ENCODE results near the gene ANKRD52.

The ANKRD52 gene

DNA sequence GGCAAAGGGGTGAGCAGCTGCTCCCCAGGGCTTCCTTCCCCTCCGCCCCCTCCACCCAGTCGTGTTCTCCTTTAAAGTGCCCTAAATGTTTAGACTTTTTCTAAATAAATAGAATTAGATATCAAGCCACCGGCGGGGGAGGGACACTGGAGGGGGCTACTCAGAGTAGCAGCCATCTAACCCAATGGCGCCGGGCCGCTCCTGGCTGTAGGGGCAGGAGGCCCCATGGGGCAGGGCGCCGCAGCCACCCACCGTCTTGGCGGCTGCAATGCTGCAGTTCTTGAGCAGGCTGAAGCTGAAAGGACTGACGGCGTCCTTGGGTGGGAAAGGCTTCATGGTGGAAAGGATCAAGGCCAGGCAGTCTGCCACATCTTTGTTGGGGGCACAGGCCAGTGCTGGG, 15.2 kb downstream of the ANKRD52 start:
- TF ChIP-seq, protein P1, sequence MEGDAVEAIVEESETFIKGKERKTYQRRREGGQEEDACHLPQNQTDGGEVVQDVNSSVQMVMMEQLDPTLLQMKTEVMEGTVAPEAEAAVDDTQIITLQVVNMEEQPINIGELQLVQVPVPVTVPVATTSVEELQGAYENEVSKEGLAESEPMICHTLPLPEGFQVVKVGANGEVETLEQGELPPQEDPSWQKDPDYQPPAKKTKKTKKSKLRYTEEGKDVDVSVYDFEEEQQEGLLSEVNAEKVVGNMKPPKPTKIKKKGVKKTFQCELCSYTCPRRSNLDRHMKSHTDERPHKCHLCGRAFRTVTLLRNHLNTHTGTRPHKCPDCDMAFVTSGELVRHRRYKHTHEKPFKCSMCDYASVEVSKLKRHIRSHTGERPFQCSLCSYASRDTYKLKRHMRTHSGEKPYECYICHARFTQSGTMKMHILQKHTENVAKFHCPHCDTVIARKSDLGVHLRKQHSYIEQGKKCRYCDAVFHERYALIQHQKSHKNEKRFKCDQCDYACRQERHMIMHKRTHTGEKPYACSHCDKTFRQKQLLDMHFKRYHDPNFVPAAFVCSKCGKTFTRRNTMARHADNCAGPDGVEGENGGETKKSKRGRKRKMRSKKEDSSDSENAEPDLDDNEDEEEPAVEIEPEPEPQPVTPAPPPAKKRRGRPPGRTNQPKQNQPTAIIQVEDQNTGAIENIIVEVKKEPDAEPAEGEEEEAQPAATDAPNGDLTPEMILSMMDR (IDR thresholded peaks at IDR 0.05; ENCODE audit: control insufficient read depth, insufficient read depth, low read depth, low read length, missing control alignments): no peak
- no peak overlapping the region for H3K4me3 ChIP-seq (ENCODE audit: control insufficient read depth, low read depth, low read length)
- DNase-seq (ENCODE audit: low read depth): no peak

DNA sequence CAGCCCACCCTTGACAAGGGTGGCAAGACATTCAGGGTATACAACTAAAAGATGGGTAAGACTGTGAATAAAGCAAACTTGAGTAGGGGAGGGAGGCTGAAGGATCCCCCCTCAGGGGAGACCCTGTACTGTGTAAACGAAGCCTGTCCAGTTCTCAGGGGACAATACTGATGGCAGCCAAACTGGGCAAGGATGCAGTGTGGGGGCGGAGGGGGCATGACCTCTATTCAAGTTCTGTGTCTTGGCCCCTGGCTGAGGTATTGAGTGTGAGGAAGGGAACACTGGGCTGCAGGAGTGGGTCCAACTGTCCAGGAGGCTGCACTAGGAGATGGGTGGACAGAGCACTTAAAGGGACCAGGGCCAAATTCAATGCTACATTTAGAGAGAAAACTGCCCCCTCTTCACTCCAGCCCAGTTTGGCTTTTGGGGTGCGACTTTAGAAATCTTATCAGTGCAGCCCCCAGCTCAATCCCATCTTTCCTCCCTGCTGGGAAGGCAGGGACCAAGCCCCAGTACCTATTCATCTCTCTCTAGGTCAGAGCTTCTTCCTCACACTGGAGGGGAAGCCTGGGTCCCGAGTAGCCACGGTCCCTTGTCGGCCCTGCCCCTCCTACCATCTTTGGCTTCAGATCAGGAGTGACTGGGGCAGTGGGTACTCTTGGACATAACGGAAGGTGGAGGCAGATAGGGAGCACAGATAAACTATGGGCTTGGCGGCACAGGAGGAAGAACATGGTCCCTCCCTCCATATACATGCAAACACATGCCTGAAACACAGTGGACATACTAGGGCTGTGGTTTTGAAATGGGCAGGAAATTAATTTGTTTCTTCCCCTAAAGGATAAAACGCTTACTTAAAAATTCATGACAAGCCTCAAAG, 16.5 kb downstream of the ANKRD52 start:
- H3K4me3 ChIP-seq (ENCODE audit: control insufficient read depth, low read depth, low read length): no peak overlapping the region
- DNase-seq (ENCODE audit: low read depth): no peak
- TF ChIP-seq, protein P1 (IDR thresholded peaks at IDR 0.05; ENCODE audit: control insufficient read depth, insufficient read depth, low read depth, low read length, missing control alignments): no peak

DNA sequence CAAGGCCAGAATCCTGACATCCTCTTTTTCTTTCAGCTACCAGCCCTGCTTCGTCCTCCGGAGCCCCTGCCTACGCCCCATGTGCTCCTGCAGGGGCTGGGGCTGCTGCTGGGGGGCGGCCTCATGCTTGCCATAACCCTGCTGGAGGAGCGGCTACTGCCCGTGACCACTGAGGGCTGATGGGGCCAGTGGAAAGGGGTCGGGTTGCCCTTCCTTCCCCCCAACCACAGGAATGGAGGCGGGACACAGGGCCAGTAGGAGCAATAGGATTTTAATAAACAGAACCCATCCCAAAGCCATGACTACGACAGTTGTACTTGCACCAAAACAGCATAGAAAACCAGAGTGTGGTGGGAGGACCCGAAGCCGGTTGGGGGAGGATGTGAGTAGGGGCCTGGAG, 20.6 kb downstream of the ANKRD52 start:
- TF ChIP-seq, protein P1 (IDR thresholded peaks at IDR 0.05; ENCODE audit: control insufficient read depth, insufficient read depth, low read depth, low read length, missing control alignments): no peak
- DNase-seq (ENCODE audit: low read depth): no peak
- no peak overlapping the region for H3K4me3 ChIP-seq (ENCODE audit: control insufficient read depth, low read depth, low read length)

DNA sequence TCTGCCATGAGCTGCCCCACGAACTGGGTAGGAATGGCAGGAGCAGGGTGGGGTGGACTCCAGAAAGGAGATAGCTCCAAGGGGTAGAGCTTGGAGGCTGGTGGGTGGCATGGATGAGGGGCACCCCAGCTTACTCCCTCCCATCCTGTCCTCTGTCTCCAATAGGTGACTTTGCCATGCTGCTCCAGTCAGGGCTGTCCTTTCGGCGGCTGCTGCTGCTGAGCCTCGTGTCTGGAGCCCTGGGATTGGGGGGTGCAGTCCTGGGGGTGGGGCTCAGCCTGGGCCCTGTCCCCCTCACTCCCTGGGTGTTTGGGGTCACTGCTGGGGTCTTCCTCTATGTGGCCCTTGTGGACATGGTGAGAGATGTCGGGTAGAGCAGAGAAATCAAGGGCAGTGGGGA, 21.2 kb downstream of the ANKRD52 start:
- no peak for DNase-seq (ENCODE audit: low read depth)
- H3K4me3 ChIP-seq (ENCODE audit: control insufficient read depth, low read depth, low read length): no peak overlapping the region
- TF ChIP-seq, protein P1 (IDR thresholded peaks at IDR 0.05; ENCODE audit: control insufficient read depth, insufficient read depth, low read depth, low read length, missing control alignments): no peak

DNA sequence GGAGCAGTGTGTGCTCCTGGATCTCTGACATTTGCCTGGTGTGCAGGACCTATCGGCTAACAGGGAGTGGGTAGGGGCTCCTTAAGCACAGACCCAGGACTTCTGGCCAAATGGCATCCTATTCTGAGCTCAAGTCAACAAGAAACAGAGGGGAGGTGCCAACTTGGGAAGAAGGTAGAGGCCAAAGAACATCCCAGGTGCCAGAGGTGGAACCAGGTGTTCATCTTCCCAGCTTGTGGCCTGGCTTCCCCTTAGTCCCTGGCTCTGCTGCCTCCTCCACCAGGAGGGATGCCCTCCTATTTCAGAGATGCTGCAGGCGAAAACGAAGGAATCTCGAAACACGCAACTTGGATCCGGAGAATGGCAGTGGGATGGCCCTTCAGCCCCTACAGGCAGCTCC, 22.1 kb downstream of the ANKRD52 start:
- no peak for DNase-seq (ENCODE audit: low read depth)
- TF ChIP-seq, protein P1 (IDR thresholded peaks at IDR 0.05; ENCODE audit: control insufficient read depth, insufficient read depth, low read depth, low read length, missing control alignments): no peak
- no peak overlapping the region for H3K4me3 ChIP-seq (ENCODE audit: control insufficient read depth, low read depth, low read length)

DNA sequence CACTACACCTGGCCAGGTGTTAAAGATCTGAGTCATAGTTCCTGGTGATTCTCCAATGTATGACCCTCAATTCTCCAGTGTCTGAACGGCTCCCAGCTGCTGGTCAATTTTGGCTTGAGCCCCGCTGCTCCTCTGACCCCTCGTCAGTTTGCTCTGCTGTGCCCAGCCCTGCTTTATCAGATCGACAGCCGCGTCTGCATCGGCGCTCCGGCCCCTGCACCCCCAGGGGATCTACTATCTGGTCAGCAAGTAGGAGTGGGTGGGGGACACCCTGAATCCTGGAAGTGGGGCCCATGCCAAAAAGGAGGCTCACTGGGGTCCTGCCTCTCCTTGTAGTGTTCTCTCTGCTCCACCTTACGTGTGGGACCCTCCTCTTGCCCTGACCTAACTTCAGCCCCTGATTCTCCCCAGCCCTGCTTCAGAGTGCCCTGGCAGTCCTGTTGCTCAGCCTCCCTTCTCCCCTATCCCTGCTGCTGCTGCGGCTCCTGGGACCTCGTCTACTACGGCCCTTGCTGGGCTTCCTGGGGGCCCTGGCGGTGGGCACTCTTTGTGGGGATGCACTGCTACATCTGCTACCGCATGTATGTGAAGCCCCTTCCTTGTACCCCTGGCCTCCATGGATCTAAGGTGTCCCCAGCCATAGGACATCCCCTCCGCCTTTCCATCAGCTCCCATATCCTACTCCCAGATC, 23.3 kb downstream of the ANKRD52 start:
- TF ChIP-seq, protein P1 (IDR thresholded peaks at IDR 0.05; ENCODE audit: control insufficient read depth, insufficient read depth, low read depth, low read length, missing control alignments): no peak
- no peak for DNase-seq (ENCODE audit: low read depth)
- H3K4me3 ChIP-seq (ENCODE audit: control insufficient read depth, low read depth, low read length): no peak overlapping the region

Data from AG09309 (cell line).